GM12874 (cell line): Measurements from ENCODE around the gene EWSR1.

Experiments used
- CTCF ChIP-seq: IDR thresholded peaks from 2 replicates; pipeline ENCODE4 v1.5.1; 2011; ENCODE audit warnings: low read depth, mild to moderate bottlenecking, control low read depth, low read length, moderate library complexity; ENCODE audit not compliant: insufficient read depth

The EWSR1 gene

DNA sequence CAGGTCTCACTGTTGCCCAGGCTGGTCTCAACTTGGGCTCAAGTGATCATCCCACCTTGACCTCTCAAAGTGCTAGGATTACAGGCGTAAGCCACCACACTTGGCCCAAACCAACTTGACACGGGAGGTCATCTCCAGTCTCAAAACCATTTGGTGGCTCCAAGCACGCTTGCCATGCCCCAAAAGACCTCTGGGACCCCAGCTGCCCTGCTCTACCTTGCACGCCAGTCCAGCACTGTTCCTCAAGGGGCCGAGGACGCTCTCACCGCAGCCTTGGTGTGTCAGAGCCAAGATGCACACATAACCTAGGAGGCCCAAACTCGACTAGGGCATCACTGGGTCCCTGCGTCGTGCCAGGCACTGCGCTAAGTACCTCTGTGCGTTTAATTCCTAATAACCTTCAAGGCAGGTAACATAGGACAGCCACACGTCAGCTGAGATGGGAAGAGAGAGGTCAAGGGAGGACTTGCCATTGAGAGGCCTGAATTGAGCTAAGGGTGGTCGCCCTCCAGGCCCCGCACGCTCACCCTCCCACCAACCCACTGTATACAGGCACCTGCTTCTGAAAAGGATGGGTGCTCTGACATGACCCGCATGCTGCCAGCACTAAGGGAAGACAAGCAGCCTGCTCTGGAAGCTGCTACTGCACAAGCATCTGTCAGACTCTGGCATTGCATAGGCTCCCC is 33.8 kb downstream of the EWSR1 start:
- no peak for TF ChIP-seq CTCF

DNA sequence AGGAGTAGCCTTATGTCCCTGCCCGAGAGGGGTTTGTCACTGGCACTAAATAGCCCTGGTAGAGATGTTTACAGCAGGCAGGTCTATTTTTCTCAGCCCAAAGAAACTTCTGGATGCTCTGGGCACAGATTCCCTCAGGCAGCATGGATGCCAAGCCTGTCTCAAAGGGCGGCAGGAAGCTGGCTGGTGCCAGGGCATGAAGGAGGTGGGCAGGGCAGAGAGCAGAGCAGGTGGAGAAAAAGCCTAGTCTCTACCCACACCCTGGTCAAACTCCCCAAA is 34.3 kb downstream of the EWSR1 start:
- TF ChIP-seq CTCF, result no peak

DNA sequence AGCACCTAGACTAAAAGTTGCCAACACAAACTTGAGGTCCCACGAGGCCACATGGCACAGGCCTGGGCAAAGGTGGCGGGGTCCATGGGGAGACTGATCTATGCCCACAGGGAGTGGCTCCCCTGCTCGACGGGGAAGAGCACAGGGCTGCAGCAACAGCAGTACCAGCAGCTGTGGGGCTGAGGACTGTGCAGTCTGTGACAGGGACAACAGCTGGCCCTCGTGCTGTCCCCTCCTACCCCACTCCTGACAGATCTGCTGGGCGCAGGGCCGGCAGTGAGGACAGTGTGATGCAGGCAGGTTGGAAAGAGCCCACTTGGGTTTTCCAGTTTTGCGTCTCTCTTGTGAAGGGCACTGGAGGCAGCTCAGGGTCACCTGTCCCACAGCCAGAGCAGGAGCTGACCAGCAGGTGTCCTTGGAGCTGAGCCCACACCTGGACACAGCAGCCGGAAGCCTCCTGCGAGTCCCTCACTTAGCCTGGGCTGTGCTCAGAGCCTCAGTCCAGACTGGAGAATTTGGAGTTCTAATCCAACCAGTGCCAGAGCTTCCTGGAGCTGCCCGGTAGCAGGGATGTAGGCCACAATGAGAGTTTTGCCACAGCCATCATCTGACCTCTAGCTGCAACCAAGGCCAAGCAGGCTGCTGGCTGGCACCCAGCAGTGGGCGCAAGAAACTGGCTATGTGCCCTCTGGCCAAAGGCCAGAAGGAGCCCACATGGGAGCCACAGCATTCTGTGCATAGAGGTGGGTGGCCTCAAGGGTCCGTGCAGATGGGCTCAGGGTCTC is 34.8 kb downstream of the EWSR1 start:
- TF ChIP-seq CTCF, result no peak

DNA sequence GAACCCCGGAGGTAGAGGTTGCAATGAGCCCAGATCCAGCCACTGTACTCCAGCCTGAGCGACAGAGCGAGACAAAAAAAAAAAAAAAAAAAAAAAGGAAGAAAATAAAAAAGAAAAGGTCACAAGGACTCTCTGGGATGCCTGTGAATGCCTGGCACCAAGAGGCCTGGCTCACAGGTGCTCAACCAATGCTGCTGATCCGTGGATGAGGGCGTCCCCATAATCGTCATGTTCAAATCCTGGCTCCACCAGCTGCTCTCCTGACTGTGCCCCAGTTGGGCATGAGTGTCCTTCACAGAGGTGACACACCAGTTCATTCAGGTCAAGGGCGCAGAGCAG is 37.7 kb downstream of the EWSR1 start:
- no peak for TF ChIP-seq CTCF

- TF ChIP-seq CTCF, result no peak
These were observed 38.2 kb downstream of the EWSR1 start, which contains the start of gene GAS2L1 for GRCh38 chr22:29306175-29306834. GAS2L1 (plus strand) TSS chr22:29306650; CDS start chr22:29308106, 1,456 bp downstream.

DNA sequence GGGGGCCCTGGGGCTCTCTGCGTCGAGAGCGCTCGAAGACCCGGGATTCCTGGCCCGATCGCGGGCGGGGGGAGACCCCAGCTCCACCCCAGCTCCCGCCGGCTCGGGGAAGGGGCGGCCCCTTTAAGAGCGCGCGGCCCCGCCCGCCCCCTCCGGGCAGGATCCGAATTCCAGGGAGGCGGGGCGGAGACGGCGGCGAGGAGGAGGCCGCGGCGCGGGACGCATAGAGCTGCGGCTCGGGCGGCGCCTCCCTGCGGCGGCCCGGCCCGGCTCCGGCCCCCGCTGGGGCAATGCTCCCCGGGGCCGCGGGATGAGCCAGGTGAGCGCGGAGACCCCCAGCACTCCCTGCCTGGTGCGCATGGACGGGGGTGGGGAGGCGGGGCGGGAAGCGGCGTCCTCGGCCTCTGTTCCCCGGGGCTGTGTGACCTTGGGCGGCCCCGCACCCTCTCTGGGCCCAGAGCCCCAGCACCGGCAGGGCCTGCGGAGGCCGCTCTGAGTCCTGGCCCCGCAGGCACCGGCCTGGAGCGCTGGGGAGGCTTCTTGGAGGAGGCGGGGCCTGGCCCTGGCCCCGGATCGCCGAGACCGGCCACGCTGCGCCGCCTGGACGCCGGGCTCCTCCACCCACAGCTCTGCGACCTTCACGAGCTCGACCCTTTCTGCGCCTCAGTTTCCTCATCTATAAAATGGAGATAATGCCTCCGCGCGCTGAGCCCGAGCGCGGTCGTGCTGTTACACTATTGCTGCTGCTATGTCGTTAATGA is 38.9 kb downstream of the EWSR1 start:
- TF ChIP-seq CTCF, result no peak

GRCh38 chr22:29307596-29308147 is 39.6 kb downstream of the EWSR1 start:
- TF ChIP-seq CTCF, result no peak
